Uterus (tissue), 4 donors: Measurements from ENCODE around the gene HOTAIR. TPM values are rescaled to one million over a fixed set of nuclear protein-coding genes. Genes with fewer than 3 reads are reported as not detected.

Experiments used
- DNase-seq, 2 donors: peaks; one replicate each; pipeline ENCODE4 v3.0.0-alpha.2; 2019 to 2020
- H3K27ac ChIP-seq, 2 donors: fragments of 200-600 bp; sonication (generic); 1 replicate in 1 of 2; 2 replicates in 1 of 2; pipeline ENCODE4 v1.5.1; 2016 to 2018
- H3K27me3 ChIP-seq, 2 donors: fragments of 200-600 bp; sonication (generic); one replicate each; pipeline ENCODE4 v1.5.1; 2018 to 2019; ENCODE audit warnings: control low read depth in 1 of 2
- H3K36me3 ChIP-seq, 2 donors: fragments of 200-600 bp; sonication (generic); one replicate each; pipeline ENCODE4 v1.5.1; 2019; ENCODE audit warnings: control low read depth in 1 of 2
- H3K4me1 ChIP-seq, 2 donors: fragments of 200-600 bp; sonication (generic); one replicate each; pipeline ENCODE4 v1.5.1; 2018 to 2019; ENCODE audit warnings: control low read depth in 1 of 2
- H3K4me3 ChIP-seq, 2 donors: fragments of 200-600 bp; sonication (generic); 1 replicate in 1 of 2; 2 replicates in 1 of 2; pipeline ENCODE4 v1.5.1; 2018 to 2019; ENCODE audit warnings: mild to moderate bottlenecking in 1 of 2
- H3K9me3 ChIP-seq, 2 donors: fragments of 200-600 bp; sonication (generic); one replicate each; pipeline ENCODE4 v1.5.1; 2019; ENCODE audit warnings: control low read depth in 1 of 2
- CTCF ChIP-seq, 4 experiments: fragments of 200-600 bp in 2 of 4; fragments of 450-650 bp in 2 of 4; sonication (generic) in 2 of 4; IDR thresholded peaks; one replicate each; pipeline ENCODE4 v1.5.1; 2016 to 2019; ENCODE audit warnings: antibody characterized with exemption in 4 of 4, mild to moderate bottlenecking in 2 of 4, moderate library complexity in 1 of 4
- POLR2A ChIP-seq, 2 donors: fragments of 450-650 bp; IDR thresholded peaks; one replicate each; pipeline ENCODE4 v1.6.1; 2016; ENCODE audit warnings: antibody characterized with exemption in 2 of 2, mild to moderate bottlenecking in 1 of 2, moderate library complexity in 1 of 2
- intact Hi-C: fragments of 100-400 bp; cut with DNase I; formaldehyde crosslinking; loops from one replicate; pipeline ENCODE4 v1.15.1; 2023; ENCODE audit warnings: low total_unique reads
- total RNA-seq, 4 donors: library from RNA; depleted of rRNA in 3 of 4; stranded (reverse); fragments of >200 nt in 3 of 4; gene quantifications; one replicate each; pipeline versions ENCODE4 v1.1.0 to v1.2.4, GENCODE V29; 2014 to 2023
- donor health status: DM: yes; HTN: yes; CAD: no.

The HOTAIR gene
- total RNA-seq, 4 donors from 2014 or later = 1.2 to 4.1 (median 2.1) TPM; not detected in 1

DNA sequence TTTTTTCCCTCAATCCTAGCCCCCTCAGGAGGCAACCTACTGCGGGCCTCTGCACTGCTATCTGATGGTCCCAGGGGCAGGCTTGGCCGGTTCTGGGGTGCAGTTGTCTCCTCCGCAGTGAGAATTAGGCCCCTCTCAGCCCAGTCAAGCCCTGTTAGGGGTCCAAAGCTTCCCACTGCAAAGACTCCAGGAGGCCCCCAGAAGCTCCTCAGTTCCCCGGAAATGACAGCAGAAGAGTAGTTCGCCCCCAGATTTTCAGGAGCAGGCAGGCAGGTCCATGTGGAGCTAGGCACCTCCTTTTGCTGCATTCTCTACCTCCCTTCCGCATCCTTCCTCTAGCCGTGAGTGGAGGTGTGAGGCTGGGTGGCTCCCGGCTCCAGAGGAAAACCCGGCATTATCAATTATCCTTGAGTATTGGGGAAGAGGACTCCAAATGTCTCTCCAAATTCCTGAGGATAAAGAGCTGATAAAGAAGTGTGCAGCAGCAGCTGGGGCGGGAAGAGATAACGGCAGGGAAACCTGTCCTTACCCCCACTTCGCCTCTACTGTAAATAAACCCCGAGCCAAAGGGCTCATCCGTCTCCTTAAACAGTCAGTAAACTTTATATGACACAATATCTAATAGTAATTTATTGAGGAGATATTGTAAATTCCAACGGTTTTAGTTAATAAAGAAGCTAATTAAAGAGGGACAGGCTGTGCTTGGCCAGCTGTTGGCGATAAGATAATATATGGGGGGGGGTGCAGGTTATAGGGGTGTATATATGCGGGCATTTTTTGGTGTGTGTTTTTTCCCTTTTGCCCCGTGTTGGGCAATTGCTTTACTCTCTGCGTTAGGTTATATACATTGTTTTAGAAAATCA lies 20.7 kb downstream of the HOTAIR start:
- no peak for DNase-seq
- TF ChIP-seq POLR2A (IDR thresholded peaks at IDR 0.05) (no peak), CTCF (IDR thresholded peaks at IDR 0.05) (no peak)
- H3K4me1 ChIP-seq = no peaks in the 10 kb centered on the region
- no peak overlapping the region for H3K27ac ChIP-seq
- H3K36me3 ChIP-seq = no peaks in the 10 kb centered on the region
- intact Hi-C loops = no loop called here
- H3K27me3 ChIP-seq = peaks cover 32 to 88% of the 10 kb centered on the region in 2 donors
- no peaks in the 10 kb centered on the region for H3K9me3 ChIP-seq
- no peak overlapping the region for H3K4me3 ChIP-seq

DNA sequence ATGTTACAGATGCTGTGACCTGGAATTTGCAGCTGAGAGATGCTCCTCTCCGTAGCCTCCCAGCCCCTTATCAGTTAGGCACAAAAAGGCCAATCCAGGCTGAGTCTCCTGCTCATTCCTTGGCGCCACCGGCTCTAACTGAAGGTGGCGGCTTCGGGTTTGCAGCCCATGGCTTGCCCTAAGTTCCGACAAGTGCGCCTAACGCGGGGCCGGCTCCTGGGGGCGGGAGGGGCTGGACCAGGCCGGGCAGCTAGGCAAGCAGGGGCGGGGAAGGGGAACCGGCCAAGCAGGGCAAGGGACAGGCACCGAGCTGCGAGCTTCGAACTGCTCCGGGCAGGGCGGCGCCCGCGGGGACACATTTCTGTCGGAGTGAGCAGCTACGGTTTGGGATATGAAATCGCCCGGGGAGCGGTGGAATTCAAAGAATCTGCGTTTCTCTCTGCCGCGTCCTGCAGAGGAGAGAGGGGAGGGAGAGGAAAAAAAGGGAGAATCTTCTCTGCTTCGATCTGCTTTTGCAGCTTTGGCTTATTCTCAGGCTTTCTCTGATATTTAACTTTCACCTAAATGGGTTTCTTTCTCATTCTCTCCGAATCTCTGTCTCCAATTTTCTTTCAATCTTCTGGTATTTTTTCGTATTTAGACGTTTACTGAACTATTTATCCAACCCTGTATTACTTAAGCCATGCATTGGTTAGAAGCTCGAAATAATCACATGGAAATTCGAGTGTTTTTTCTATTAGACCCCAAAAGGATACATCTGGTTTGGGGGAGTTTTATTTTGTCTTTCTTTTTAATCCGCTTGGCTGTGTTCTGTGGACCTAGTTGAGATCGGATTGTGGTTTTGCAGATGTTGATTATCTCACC lies 21.7 kb downstream of the HOTAIR start:
- intact Hi-C loops = no loop called here
- H3K4me1 ChIP-seq = no peaks in the 10 kb centered on the region
- no peaks in the 10 kb centered on the region for H3K9me3 ChIP-seq
- no peak for TF ChIP-seq CTCF (IDR thresholded peaks at IDR 0.05)
- no peak for TF ChIP-seq POLR2A (IDR thresholded peaks at IDR 0.05)
- H3K27ac ChIP-seq = no peak overlapping the region
- H3K4me3 ChIP-seq = no peak overlapping the region
- peaks cover 31 to 84% of the 10 kb centered on the region in 2 donors for H3K27me3 ChIP-seq
- peak in 1 of 2 donors; percentile 13 for DNase-seq
- no peaks in the 10 kb centered on the region for H3K36me3 ChIP-seq

- intact Hi-C loops = no loop called here
- Histone ChIP-seq H3K27ac (no peak overlapping the region), H3K27me3 (peaks cover 31 to 77% of the 10 kb centered on the region in 2 donors), H3K4me3 (no peak overlapping the region), H3K36me3 (no peaks in the 10 kb centered on the region), H3K9me3 (no peaks in the 10 kb centered on the region), H3K4me1 (no peaks in the 10 kb centered on the region)
- DNase-seq = no peak
- TF ChIP-seq CTCF (IDR thresholded peaks at IDR 0.05) = no peak
- TF ChIP-seq POLR2A (IDR thresholded peaks at IDR 0.05) = no peak
These were observed 22.4 kb downstream of the HOTAIR start for GRCh38 chr12:53952335-53952694.

- Histone ChIP-seq H3K27me3 (peaks cover 31 to 77% of the 10 kb centered on the region in 2 donors), H3K4me1 (no peaks in the 10 kb centered on the region), H3K27ac (no peak overlapping the region), H3K9me3 (no peaks in the 10 kb centered on the region), H3K36me3 (no peaks in the 10 kb centered on the region), H3K4me3 (no peak overlapping the region)
- DNase-seq = peak in 1 of 2 donors; percentile 12
- intact Hi-C loops = no loop called here
- TF ChIP-seq POLR2A (IDR thresholded peaks at IDR 0.05) (no peak), CTCF (IDR thresholded peaks at IDR 0.05) (no peak)
These were observed 23.0 kb downstream of the HOTAIR start for GRCh38 chr12:53951577-53952334.
